ENCODE results near the gene EFHC1.

GRCh38 chr6:52549428-52549827 is 129.3 kb downstream of the EFHC1 start:
- TF ChIP-seq CTCF (IDR thresholded peaks at IDR 0.05; ENCODE audit: poor library complexity, severe bottlenecking) (no peak), EZH2 (IDR thresholded peaks at IDR 0.05; ENCODE audit: borderline replicate concordance, insufficient read depth, low read length, poor library complexity, severe bottlenecking) (no peak), SMC3 (conservative IDR thresholded peaks at IDR 0.05; ENCODE audit: poor library complexity) (no peak)

Measured in neural cell (in vitro differentiated cells).